ENCODE results near the gene GLO1. TPM values are rescaled to one million over a fixed set of nuclear protein-coding genes. Genes with fewer than 3 reads are reported as not detected.

The GLO1 gene
- total and polyA plus RNA-seq, 2 donors (not counting 1 experiment from before 2014, with no cell fraction given) = 18.5 to 31.6 TPM

DNA sequence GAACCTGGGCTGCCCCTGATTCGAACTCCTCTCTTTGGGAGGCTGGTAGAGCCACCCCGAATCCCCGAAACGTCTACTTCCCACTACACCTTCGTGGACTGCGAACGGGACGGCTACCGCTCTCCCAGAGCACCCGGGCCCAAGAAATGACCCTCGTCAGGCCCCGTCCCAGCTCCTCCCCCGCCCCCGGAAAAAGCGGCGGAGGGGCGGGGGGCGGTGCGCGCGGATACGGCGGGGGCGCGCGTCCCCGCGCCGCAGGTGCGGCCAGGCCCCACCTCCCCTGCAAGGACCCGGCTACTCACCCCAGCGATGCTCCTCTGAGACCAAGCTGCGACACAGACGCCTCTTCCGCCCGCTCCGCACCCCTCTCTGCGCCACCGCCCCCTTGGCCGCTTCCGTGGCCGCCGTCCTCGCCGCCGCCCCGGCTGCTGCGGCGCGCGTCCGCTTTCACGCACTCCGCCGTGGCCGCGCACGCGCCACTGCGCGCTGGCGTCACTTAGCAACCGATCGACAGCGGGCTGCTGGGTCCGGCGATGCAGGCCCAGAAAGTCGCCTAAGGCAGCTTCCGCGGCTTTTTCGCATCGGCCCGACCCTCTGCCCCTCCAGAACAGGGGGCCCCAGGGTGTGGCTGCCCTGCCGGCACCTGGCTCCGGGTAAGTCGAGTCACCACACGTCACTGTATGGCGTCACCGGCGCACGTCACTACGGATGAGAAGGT is 63.3 kb downstream of the GLO1 start, which contains the start of gene BTBD9:
Gene BTBD9 (minus strand): TSS at position 432 of the 718 bp plus-strand sequence.
- Mint-ChIP-seq H3K27ac (peak within 1 kb of the TSS; percentile 89), H3K27me3 (no peaks in the 10 kb centered on the region), H3K4me3 (peak within 1 kb of the TSS; percentile 81), H3K4me1 (peaks cover 42% of the 10 kb centered on the region), H3K9me3 (ENCODE audit: insufficient read depth) (no peaks in the 10 kb centered on the region)
- no peaks in the 10 kb centered on the region for H4K20me1 ChIP-seq (ENCODE audit: control insufficient read depth, insufficient read depth, low read length, poor library complexity, severe bottlenecking)
- intact Hi-C loops (cut with micrococcal nuclease) = loop anchor here (1.0 to 5.0 kb wide), 4 partner anchors 33 to 821 kb away; partner anchors contain the start of genes GLO1 and ZFAND3
- H3K4me3 ChIP-seq (ENCODE audit: control extremely low read depth in 1 of 5, extremely low read depth in 1 of 5, insufficient read depth in 1 of 5, low read depth in 2 of 5, low read length in 4 of 5) = peak within 1 kb of the TSS; percentile 83 to 95 (median 88)
- H3K36me3 ChIP-seq (replicated peaks in 1 of 2; ENCODE audit: control extremely low read depth in 1 of 2, control insufficient read depth in 1 of 2, extremely low read depth in 1 of 2, insufficient read depth in 2 of 2, low read length in 1 of 2) = no peaks in the 10 kb centered on the region
- peaks cover 18% of the 10 kb centered on the region in 2 donors for H3K4me1 ChIP-seq (ENCODE audit: control insufficient read depth in 2 of 2, insufficient read depth in 2 of 2, low read length in 2 of 2)
- H3K27ac ChIP-seq (ENCODE audit: low read length in 2 of 2) = peak within 1 kb of the TSS; percentile 92 to 99
- no peaks in the 10 kb centered on the region for H3K27me3 ChIP-seq (replicated peaks in 1 of 4; ENCODE audit: control extremely low read depth in 1 of 4, control insufficient read depth in 3 of 4, insufficient read depth in 4 of 4, low read length in 3 of 4)
- ATAC-seq (ENCODE audit: low read depth) (peak; percentile 88), DNase-seq (peak; percentile 95)
- TF ChIP-seq EZH2 (IDR thresholded peaks at IDR 0.05; ENCODE audit: borderline replicate concordance, insufficient read depth, low read depth, low read length, poor library complexity, severe bottlenecking) = no peak
- TF ChIP-seq, protein P1, sequence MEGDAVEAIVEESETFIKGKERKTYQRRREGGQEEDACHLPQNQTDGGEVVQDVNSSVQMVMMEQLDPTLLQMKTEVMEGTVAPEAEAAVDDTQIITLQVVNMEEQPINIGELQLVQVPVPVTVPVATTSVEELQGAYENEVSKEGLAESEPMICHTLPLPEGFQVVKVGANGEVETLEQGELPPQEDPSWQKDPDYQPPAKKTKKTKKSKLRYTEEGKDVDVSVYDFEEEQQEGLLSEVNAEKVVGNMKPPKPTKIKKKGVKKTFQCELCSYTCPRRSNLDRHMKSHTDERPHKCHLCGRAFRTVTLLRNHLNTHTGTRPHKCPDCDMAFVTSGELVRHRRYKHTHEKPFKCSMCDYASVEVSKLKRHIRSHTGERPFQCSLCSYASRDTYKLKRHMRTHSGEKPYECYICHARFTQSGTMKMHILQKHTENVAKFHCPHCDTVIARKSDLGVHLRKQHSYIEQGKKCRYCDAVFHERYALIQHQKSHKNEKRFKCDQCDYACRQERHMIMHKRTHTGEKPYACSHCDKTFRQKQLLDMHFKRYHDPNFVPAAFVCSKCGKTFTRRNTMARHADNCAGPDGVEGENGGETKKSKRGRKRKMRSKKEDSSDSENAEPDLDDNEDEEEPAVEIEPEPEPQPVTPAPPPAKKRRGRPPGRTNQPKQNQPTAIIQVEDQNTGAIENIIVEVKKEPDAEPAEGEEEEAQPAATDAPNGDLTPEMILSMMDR (IDR thresholded peaks at IDR 0.05) = no peak
- WGBS (ENCODE audit: insufficient coverage) = under 1% methylated on average over 82 of the region's 82 CpGs
- peaks cover 28% of the 10 kb centered on the region for H3K79me2 ChIP-seq (ENCODE audit: control insufficient read depth, insufficient read depth, low read length)
- peak within 1 kb of the TSS; percentile 99 for H3K9ac ChIP-seq (ENCODE audit: low read length)
- CTCF ChIA-PET = interaction anchor here (1.2 kb wide), 1 partner anchor 12 kb away, joined by 3 read pairs; no protein-coding TSS in a partner anchor
- peak within 1 kb of the TSS; percentile 94 for H2AFZ ChIP-seq (ENCODE audit: insufficient read depth, low read depth, low read length, poor library complexity, severe bottlenecking)
- H3K4me2 ChIP-seq (replicated peaks; ENCODE audit: low read depth, low read length, poor library complexity, severe bottlenecking) = peak within 1 kb of the TSS; percentile 89
- POLR2A ChIA-PET = interaction anchor here (0.6 to 1.4 kb wide), 3 partner anchors 68 to 860 kb away, joined by 6 to 7 read pairs (median 6); no protein-coding TSS in a partner anchor
- H3K9me3 ChIP-seq (ENCODE audit: control extremely low read depth in 1 of 3, control insufficient read depth in 2 of 3, insufficient read depth in 1 of 3, low read length in 2 of 3) = no peaks in the 10 kb centered on the region

All from B cell (primary cell).